GM21360 (cell line): ENCODE measurements around the gene EXOSC5.

Experiments used
- ATAC-seq: cut with Tn5 transposase; IDR thresholded peaks from one replicate; pipeline ENCODE4 v1.9.1; 2021; ENCODE audit warnings: mild to moderate bottlenecking, moderate library complexity; ENCODE audit not compliant: unreplicated experiment

Gene EXOSC5

DNA sequence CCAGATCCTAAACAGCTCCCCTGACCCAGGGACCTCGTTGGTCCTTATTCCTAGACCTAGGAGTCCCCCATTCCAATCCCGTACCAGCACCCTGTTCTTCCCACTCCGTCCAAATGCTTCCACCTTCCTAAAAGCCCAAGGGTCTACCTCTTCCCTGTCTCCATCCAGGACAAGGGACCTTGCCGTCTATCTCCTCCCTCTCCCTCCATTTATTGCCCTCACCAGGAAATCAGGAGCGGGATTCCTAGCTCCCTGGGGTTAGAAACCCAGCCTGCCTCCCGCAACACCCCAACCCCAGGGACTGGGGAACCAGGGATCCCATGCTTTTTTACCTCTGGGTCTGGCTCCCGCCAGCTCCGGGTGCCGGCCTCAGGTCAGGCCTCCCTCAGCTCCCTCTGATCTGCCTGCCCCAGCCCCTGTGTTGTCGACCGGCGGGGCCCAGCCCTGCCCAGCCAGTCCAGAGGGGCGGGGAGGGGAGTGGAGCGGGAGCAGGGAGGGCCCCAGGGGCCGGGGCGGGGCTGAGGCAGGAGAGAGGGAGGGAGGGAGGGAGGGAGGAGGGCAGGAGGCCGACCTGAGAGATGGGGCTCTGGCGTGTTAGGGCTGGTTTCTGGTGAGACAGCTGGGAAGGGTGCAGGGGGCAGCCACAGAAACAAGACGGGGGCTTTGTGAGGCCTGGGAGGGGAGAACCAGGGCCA, 29.9 kb upstream of the EXOSC5 start, which contains the start of gene B3GNT8:
B3GNT8 (minus strand) TSS at position 423 of the 695 bp plus-strand sequence. CDS start 596 bp downstream, outside the sequence.
- no peak for ATAC-seq

DNA sequence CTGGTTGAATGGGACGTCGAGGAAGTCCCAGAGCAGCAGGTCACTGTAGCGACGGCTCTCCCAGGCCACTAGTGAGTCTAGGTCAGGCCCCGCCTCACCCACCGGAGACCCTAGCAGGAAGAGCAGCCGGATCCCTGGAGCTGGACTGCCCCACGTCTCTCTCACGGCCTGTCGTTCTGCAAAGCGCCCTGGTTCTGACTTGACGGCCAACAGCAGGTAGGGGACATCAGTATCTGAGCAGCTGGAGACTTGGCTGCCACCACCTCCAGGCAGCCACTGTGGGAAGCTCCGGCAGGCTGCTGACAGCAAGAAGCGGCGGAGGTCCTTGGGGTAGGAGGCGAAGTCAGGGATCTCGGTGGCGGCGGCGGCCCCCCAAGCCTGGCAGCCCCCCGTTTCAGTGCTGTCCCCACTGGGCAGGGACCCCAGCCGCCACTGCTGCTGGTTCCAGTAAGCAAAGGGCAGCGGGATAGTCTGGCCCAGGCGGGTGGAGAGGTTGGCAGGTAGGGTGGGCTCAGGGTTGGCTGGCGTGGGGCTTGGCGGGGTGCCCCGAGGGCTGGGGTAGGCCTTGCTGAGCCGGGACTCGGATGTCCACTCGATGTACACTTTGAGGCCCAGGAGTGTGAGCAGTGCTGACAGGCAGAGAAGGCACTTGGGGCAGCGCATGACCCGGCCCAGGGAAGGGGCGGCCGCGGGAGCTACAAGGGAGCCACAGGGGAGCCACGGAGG, 29.1 kb upstream of the EXOSC5 start:
- ATAC-seq, result no peak

DNA sequence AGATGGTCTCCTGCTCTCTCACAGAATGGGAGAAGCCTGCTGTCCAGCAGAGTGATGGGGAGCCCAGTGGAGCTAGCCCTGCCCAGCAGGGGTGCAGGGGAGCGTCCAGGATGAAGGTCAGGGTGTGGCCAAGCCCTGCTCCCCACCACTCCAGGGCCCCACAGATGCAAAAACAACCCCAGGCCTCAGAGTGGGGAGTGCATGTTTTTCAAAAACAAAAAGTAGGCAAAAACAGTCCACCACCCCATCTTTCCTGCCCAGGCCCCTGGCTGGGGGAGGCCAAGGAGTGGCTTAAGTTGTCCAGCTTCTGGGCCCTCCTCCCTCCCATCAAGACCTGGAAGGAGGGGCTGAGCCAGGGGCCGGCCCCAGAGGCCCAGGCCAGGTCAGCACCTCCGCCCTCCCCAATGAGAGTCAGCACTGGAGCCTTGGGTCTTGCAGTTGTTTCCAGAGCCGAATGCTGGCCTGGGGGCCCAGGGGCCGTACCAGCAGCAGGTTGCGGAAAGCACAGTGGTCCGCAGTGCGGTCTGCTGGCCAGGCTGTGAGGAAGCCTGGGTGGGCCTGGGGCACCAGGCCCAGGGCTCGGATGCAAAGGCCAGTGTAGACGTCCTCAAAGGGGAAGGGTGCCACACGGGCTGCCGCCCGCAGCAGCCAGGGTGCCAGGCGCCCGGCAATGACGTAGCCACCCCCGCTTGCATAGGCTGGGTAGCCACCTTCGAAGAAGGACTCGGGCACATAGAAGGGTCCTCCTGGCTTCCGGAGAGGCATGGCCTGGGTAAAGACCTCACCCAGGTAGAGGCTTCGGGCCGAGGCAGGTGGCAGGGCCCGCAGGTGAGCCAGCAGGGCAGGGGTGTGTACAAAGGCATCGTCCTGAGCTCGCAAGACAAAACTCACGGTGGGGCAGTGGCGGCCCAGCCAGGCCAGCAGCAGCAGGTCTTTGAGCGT, 28.3 kb upstream of the EXOSC5 start:
- no peak for ATAC-seq

DNA sequence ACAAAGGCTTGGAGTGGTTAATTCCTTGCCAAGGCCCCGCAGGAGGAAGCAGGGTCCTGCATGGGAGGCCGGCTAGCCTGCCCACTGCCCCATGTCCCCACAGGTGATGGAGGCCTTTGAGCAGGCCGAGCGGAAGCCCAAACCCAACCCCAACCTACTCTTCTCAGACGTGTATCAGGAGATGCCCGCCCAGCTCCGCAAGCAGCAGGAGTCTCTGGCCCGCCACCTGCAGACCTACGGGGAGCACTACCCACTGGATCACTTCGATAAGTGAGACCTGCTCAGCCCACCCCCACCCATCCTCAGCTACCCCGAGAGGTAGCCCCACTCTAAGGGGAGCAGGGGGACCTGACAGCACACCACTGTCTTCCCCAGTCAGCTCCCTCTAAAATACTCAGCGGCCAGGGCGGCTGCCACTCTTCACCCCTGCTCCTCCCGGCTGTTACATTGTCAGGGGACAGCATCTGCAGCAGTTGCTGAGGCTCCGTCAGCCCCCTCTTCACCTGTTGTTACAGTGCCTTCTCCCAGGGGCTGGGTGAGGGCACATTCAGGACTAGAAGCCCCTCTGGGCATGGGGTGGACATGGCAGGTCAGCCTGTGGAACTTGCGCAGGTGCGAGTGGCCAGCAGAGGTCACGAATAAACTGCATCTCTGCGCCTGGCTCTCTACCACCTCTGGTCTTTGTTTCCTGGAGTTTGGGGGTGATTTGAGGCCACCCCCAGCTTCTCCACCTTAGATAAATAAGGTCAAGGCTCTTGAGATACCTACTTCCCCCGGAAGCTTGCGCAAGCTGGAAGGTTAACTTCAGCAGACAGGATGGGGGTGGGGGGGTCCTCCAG, 27.4 kb upstream of the EXOSC5 start:
- ATAC-seq, result no peak

DNA sequence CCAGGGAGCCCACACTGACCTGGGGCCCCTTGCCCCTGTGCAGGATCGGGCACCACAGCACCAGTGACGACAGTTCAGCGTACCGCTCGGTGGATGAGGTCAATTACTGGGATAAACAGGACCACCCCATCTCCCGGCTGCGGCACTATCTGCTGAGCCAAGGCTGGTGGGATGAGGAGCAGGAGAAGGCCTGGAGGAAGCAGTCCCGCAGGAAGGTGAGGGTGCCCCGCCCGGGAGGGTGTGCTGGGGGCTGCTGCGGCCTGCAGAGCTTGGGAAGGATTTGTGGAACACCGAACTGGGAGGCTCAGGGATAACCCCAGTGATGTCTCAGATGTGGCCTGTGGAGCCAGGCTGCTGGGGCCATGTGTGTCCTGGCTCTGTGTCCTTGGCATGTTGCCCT, 25.8 kb upstream of the EXOSC5 start:
- no peak for ATAC-seq

DNA sequence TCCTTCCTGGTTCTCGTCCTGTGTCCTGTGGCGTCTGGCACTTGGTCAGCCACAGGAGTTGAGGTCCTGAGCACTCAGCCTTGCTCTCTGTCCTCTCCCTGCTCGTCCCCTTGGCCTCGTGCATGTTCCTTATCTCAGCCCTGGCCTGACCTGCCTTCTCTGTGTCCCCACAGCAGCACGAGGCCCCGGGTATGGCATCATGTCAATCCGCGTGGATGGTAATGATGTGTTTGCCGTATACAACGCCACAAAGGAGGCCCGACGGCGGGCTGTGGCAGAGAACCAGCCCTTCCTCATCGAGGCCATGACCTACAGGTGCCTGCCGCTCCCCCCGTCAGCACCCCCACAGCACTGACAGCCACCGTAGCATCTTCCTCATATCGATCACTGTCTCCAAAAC, 25.3 kb upstream of the EXOSC5 start:
- ATAC-seq, result no peak

DNA sequence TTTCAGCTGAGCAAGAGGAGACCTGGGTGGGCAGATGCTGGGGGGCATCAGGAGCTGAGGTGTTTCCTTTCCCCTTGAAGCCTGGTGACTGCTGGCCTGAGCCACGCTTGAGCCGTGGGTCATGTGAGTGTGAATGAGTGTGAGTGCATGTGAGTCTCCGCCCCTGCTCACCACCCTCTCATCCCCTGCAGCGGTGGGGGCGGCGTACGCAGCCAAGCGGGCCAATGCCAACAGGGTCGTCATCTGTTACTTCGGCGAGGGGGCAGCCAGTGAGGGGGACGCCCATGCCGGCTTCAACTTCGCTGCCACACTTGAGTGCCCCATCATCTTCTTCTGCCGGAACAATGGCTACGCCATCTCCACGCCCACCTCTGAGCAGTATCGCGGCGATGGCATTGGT, 24.8 kb upstream of the EXOSC5 start:
- no peak for ATAC-seq

DNA sequence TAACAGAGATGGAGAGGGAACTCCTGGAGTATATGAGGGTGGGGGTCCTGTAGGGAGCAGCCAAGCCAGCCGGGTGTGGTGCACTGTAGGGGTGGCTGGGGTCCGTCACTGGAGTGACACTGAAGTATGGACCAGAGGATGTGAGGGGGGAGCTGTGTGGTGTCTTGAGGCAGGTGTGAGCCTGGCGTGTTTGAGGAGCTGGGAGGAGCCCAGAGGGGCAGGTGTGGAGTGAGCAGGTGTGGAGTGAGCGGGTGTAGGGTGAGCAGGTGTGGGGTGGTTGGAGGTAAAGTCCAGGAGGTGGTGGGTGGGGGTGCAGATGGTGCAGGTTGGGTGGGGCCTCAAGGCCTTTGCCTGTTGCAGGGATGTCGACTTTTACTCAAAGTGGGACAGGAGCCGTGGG, 24.2 kb upstream of the EXOSC5 start:
- no peak for ATAC-seq

DNA sequence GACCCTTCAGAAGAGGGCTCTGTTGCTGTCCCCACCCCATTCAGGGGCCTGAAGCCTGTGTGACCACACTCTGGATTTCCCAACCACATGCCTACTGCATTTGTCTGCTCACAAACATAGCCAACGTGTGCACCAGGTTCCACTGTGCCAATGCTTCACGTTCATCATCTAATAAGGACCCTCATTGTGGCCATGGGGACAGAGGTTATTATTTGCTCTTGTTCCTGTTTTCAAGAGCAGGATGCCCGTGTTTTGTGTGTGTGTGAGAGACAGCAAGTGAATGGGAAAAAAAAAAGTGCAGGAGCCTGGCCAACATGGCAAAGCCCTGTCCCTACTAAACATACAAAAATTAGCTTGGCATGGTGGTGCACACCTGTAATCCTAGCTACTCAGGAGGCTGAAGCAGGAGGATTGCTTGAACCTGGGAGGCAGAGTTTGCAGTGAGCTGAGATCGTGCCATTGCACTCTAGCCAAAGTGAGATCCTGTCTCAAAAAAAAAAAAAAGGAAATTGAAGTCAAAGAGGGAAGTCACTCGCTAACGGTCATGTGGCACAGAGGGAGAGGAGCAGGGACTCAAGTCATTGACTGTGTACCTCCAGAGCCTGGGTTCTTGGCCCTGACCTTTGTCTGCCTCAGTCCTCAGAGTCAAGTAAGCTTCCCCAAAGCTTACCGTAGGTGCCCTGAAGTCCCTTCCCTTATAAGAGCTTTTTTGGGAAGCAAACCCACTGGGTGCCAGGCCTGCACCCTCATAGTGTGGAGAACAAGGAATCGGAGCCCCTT, 23.1 kb upstream of the EXOSC5 start:
- no peak for ATAC-seq

DNA sequence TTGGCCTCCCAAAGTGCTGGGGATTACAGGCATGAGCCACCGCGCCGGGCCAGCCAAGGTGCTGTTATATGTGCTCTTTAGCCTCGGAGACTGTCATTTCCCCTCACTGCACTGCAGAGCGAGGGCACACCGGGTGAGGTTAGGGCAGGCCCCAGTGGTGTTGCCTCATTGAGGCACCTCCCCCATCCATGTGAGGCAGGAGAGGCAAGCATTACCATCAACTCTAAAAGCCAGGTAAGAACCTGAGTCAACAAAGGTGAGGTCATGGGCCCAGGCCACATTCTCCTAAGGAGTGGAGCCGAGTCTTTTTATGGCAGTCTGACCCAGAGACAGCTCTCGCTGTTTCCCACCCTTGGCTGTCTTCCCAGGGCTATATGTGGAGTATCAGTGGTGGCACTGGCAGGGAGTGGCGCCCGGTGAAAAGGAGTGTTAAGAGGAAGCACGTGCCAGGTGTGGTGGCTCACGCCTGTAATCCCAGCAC, 19.1 kb upstream of the EXOSC5 start:
- ATAC-seq, result no peak

DNA sequence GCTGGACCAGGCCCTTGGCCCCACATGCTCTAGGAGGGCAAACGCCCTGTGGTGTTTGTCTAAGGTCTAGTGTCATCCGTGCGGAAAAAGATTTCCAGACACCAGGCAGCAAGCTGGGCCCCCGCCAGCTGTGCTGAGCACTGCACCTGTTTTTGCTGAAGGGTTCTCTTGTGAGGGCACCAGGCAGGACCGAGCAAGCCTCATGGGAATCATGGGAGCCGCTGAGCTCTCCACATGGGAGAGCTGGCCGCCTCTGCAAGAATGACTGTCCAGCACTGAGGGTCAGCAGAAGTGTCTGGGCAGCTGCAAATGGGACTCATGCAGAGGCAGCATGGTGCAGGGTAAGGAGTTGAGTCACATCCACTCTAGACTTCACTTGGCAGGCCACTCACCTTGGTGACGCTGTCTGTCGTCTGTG, 18.0 kb upstream of the EXOSC5 start:
- no peak for ATAC-seq

DNA sequence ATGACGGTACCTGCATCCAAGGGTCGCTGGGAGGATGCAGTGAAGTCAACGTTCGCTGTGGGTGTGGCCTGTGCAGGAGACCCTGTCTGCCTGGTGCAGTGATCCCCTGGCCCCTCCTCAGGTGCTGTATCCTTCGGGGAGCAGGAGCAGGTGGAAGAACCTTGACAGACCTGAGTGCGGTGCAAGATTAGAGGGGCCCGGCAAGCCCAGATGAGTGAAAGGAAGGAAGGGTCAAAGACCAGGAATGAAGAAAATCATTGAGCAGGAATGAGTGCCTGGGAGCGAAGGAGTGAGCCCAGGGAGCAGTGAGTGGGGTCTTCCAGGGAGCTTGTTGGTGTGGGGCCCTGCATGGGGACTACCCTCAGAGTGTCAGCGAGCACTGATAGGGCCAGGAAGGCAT, 17.3 kb upstream of the EXOSC5 start:
- no peak for ATAC-seq

DNA sequence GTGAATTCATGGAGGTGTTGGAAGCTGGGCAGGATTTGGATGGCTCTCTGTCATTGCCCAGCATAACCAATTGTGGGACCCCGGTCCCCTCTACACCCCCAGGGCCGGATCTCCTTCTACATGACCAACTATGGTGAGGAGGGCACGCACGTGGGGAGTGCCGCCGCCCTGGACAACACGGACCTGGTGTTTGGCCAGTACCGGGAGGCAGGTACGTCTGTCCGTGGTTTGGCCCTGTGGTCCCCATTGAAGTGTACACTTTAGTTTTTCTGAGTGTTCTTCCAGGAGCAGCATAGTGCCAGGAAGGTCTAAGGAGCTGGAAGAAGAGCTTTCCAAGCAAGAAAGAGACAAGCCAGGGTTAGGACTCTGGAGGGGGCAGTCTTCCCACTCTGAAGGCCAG, 16.8 kb upstream of the EXOSC5 start:
- ATAC-seq, result no peak

DNA sequence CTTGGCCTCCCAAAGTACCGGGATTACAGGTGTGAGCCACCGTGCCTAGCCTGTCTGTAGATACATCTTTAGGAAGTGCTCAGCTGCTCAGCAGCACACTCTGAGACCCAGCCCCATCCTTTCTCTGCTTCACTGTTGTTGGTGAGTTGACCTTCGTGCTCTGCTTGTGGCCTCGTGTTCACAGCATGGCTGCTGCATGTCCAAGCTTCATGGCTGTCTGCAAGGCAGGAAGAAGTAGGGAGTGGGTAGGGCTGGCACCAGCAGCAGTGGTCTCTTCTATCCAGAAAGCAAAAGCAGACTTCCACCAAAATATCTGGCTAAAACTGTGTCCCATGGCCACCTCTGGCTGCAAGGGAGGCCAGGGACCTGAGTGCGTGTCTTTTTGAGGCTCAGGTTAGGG, 15.8 kb upstream of the EXOSC5 start:
- ATAC-seq, result no peak

DNA sequence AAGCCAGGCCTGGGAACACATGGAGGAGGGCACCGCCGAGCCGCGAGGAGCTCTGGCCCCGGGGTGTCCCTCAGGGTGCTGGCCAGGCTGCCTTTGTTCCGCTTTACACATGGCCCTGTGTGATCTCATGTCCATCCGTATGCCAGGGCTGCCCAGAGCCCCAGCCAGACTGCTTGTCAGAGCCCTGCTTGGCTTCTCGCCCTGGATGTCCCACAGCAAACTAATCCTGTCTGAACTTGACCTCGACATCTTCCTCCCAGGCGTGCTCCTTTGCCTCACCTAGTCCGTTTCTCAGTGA, 14.8 kb upstream of the EXOSC5 start:
- no peak for ATAC-seq

DNA sequence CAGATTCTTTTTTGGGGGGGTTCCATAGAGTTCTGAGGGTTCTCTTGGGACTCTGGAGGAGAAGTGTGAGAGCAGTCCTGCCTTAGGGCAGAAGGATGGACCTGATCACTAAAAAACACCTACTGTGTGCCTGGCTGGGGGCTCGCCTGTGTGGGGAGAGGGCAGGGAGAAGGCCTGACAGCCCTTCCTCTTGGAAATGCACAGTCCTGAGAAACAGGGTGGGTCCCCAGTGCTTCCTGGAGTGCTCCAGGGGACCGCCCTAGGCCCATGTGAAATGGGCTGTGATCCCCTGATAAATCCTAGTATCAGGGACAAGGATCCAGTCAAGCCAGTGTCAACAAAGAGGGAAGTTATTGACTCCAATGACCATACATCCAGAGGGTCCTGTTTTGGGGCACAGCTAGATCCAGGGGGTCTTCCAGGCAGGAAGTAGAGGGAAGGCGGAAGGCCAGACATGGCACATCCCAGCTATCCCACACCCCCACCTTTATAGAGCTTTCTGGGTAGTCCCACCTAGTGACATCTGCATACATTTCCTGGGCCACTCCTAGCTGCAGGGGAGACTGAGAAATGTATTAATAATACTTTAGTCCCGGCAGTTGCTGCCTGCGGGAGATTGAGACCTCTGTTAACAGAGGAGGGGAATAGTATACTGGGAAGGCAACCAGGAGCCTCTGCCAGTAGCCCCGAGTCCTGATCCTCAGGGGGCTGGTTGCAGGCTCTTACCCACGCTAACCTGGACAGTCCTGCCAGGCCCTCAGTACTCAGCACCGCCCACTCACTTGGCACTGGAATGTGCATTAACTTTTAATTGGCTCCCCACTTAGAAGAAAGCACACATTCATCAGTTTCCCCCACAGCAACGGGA, 14.2 kb upstream of the EXOSC5 start:
- no peak for ATAC-seq

DNA sequence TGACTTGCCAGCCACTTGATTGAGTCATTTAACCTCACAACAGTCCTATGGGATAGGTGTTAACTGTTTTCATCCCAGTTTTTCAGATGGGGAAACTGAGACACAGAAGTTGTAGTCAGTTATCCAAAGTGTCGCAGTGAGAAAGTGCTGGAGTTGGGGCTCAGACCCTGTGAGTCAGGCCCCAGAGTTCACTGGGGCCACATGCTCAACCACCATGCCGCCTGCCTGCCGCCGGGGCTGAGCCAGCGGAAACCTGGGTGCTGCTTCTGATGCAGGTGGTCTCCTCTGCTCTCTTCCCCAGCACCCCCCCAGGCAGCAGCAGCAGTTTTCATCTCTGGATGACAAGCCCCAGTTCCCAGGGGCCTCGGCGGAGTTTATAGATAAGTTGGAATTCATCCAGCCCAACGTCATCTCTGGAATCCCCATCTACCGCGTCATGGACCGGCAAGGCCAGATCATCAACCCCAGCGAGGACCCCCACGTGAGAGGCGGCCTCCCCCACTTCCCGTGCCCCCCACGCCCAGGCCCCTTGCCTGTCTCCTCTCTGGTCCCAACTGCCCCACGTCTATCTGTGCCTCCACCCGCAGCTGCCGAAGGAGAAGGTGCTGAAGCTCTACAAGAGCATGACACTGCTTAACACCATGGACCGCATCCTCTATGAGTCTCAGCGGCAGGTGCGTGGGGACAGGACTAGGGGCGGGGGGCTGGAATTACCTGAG, 13.3 kb upstream of the EXOSC5 start:
- no peak for ATAC-seq

DNA sequence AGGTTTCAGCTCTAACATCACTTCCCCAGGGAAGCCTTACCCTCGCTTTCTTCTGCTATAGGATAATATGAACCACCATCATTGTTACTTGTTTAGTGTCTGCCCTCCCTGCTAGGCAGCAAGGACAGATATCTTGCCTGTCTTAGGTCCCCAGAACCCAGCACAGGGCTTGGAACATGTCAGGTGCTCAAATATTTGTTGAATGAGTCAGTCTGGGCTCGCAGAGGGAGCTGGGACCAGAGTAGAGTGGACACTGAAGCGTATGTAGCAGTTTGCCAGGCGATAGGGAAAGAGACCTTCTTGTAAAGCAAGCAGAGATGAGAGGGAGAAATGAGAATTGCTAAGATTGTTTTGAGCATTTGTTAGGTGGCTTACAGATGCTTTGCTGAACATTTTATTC, 12.1 kb upstream of the EXOSC5 start:
- no peak for ATAC-seq
